H1 (cell line): ENCODE measurements around the gene DTD1. TPM values are rescaled to one million over a fixed set of nuclear protein-coding genes. Genes with fewer than 3 reads are reported as not detected.

Experiments
- CTCF ChIA-PET: fragments of 300-600 bp; sonication (Branson Sonifier 250); formaldehyde crosslinking; loops from one replicate; lab custom pipeline; 2021; ENCODE audit not compliant: partially characterized antibody; lab: Charles Lee
- POLR2A ChIA-PET: fragments of 300-600 bp; sonication (Branson Sonifier 250); formaldehyde crosslinking; loops from one replicate; lab custom pipeline; 2021; ENCODE audit warnings: inconsistent platforms; ENCODE audit not compliant: partially characterized antibody; lab: Charles Lee
- DNase-seq, 2 experiments: peaks; one replicate each; pipeline versions ENCODE4 v3.0.0 to v3.0.0-alpha.2; 2010 to 2022; ENCODE audit warnings: low spot score in 2 of 2, low read depth in 1 of 2, mixed read lengths in 1 of 2
- FAIRE-seq: peaks from 2 replicates; lab custom pipeline; 2011; peaks lifted over from hg19 to GRCh38; lab: Jason Lieb, UNC
- H2AFZ ChIP-seq: 2 replicates; pipeline ENCODE4 v1.8.1; 2012; ENCODE audit warnings: low read length, inconsistent platforms
- H2AK5ac ChIP-seq: 2 replicates; pipeline ENCODE4 v1.6.1; 2013; ENCODE audit warnings: low read depth, low read length
- H2BK120ac ChIP-seq: replicated peaks from 2 replicates; pipeline ENCODE3; 2013; ENCODE audit warnings: low read depth, low read length, inconsistent platforms
- H2BK12ac ChIP-seq: 2 replicates; pipeline ENCODE4 v1.6.1; 2013; ENCODE audit warnings: low read depth, low read length
- H2BK15ac ChIP-seq: 2 replicates; pipeline ENCODE4 v1.6.1; 2013; ENCODE audit warnings: low read length
- H2BK20ac ChIP-seq: 2 replicates; pipeline ENCODE4 v1.6.1; 2013; ENCODE audit warnings: low read length
- H2BK5ac ChIP-seq: 2 replicates; pipeline ENCODE4 v1.6.1; 2013; ENCODE audit warnings: low read depth, low read length
- H3K14ac ChIP-seq: 2 replicates; pipeline ENCODE4 v1.6.1; 2013; ENCODE audit warnings: inconsistent platforms; ENCODE audit not compliant: insufficient read length
- H3K18ac ChIP-seq: 2 replicates; pipeline ENCODE4 v1.6.1; 2013; ENCODE audit warnings: low read length; ENCODE audit errors: extremely low read depth
- H3K23ac ChIP-seq: 2 replicates; pipeline ENCODE4 v1.6.1; 2013; ENCODE audit warnings: inconsistent platforms; ENCODE audit not compliant: insufficient read length
- H3K23me2 ChIP-seq: 2 replicates; pipeline ENCODE4 v1.6.1; 2013; ENCODE audit warnings: low read depth, low read length
- H3K27ac ChIP-seq: 2 replicates; pipeline ENCODE4 v1.6.1; 2011; ENCODE audit warnings: low read depth, low read length, inconsistent platforms
- H3K27me3 ChIP-seq, 4 experiments: replicated peaks in 1 of 4; 1 replicate in 1 of 4; 2 replicates in 3 of 4; pipeline versions ENCODE4 v1.6.1 to v1.8.1; 2011 to 2013; ENCODE audit warnings: low read length in 3 of 4, mild to moderate bottlenecking in 3 of 4, inconsistent platforms in 2 of 4, mixed read lengths in 2 of 4, moderate library complexity in 1 of 4; ENCODE audit not compliant: control insufficient read depth in 3 of 4, insufficient read depth in 3 of 4; ENCODE audit errors: extremely low read depth in 1 of 4
- H3K36me3 ChIP-seq, 4 experiments: 2 replicates each; pipeline versions ENCODE4 v1.6.1 to v1.8.1; 2011 to 2013; ENCODE audit warnings: mild to moderate bottlenecking in 4 of 4, low read length in 3 of 4, moderate library complexity in 2 of 4, control low read depth in 1 of 4, inconsistent platforms in 1 of 4; ENCODE audit not compliant: insufficient read depth in 4 of 4, control insufficient read depth in 2 of 4
- H3K4ac ChIP-seq: replicated peaks from 2 replicates; pipeline ENCODE3; 2013; ENCODE audit warnings: low read length, low read depth, mixed read lengths, inconsistent platforms; ENCODE audit not compliant: insufficient read length
- H3K4me1 ChIP-seq, 4 experiments: replicated peaks in 1 of 4; 1 replicate in 1 of 4; 2 replicates in 3 of 4; pipeline versions ENCODE4 v1.6.1 to v1.8.1; 2011 to 2013; ENCODE audit warnings: low read length in 3 of 4, inconsistent platforms in 2 of 4, mixed read lengths in 1 of 4; ENCODE audit not compliant: insufficient read depth in 4 of 4, control insufficient read depth in 3 of 4
- H3K4me2 ChIP-seq, 2 experiments: 2 replicates each; pipeline versions ENCODE4 v1.6.1 to v1.8.1; 2011 to 2013; ENCODE audit warnings: low read depth in 2 of 2, low read length in 2 of 2, control low read depth in 1 of 2, inconsistent platforms in 1 of 2, mild to moderate bottlenecking in 1 of 2; ENCODE audit not compliant: insufficient read depth in 1 of 2
- H3K4me3 ChIP-seq, 4 experiments: fragments of 200-600, 300-600 bp in 1 of 4; sonication (generic), shearing (Covaris generic), sonication (Bioruptor Twin) in 1 of 4; 2 replicates each; pipeline versions ENCODE4 v1.5.1 to v1.8.1; 2011 to 2016; ENCODE audit warnings: low read length in 4 of 4, low read depth in 3 of 4, control low read depth in 2 of 4, inconsistent platforms in 2 of 4, mild to moderate bottlenecking in 2 of 4, mixed read lengths in 1 of 4, moderate library complexity in 1 of 4; ENCODE audit not compliant: insufficient read depth in 2 of 4; ENCODE audit errors: extremely low read depth in 1 of 4
- H3K56ac ChIP-seq: replicated peaks from 2 replicates; pipeline ENCODE3; 2013; ENCODE audit warnings: low read depth, mild to moderate bottlenecking, mixed read lengths, low read length, inconsistent platforms; ENCODE audit not compliant: insufficient read length
- H3K79me1 ChIP-seq: 2 replicates; pipeline ENCODE4 v1.6.1; 2013; ENCODE audit warnings: low read depth, low read length, control low read depth
- H3K79me2 ChIP-seq, 2 experiments: 2 replicates each; pipeline versions ENCODE4 v1.6.1 to v1.8.1; 2012 to 2013; ENCODE audit warnings: low read length in 2 of 2, mild to moderate bottlenecking in 2 of 2, inconsistent platforms in 1 of 2; ENCODE audit not compliant: insufficient read depth in 2 of 2, control insufficient read depth in 1 of 2
- H3K9ac ChIP-seq, 4 experiments: replicated peaks in 1 of 4; 1 replicate in 1 of 4; 2 replicates in 3 of 4; pipeline versions ENCODE4 v1.6.1 to v1.8.1; 2011 to 2013; ENCODE audit warnings: low read depth in 3 of 4, low read length in 3 of 4, control low read depth in 2 of 4, mild to moderate bottlenecking in 2 of 4, moderate library complexity in 2 of 4, inconsistent platforms in 1 of 4; ENCODE audit errors: extremely low read depth in 1 of 4
- H3K9me3 ChIP-seq, 2 experiments: 2 replicates each; pipeline versions ENCODE4 v1.6.1 to v1.8.1; 2012 to 2013; ENCODE audit warnings: mild to moderate bottlenecking in 2 of 2, moderate library complexity in 2 of 2, control low read depth in 1 of 2, inconsistent platforms in 1 of 2, low read depth in 1 of 2, low read length in 1 of 2, mixed read lengths in 1 of 2; ENCODE audit not compliant: insufficient read depth in 2 of 2
- H4K20me1 ChIP-seq, 2 experiments: replicated peaks in 1 of 2; 2 replicates each; pipeline versions ENCODE3 to v1.8.1; 2011 to 2013; ENCODE audit warnings: inconsistent platforms in 2 of 2, low read length in 2 of 2, mild to moderate bottlenecking in 1 of 2; ENCODE audit not compliant: insufficient read depth in 2 of 2, control insufficient read depth in 1 of 2
- H4K5ac ChIP-seq: 2 replicates; pipeline ENCODE4 v1.6.1; 2013; ENCODE audit warnings: low read length, low read depth, mixed read lengths, inconsistent platforms; ENCODE audit not compliant: insufficient read length
- H4K8ac ChIP-seq: 2 replicates; pipeline ENCODE4 v1.8.0; 2013; ENCODE audit warnings: mild to moderate bottlenecking, moderate library complexity, low read length, inconsistent platforms; ENCODE audit not compliant: insufficient read depth; ENCODE audit errors: extremely low read depth
- H4K91ac ChIP-seq: replicated peaks from 2 replicates; pipeline ENCODE3; 2013; ENCODE audit warnings: low read length, mixed read lengths, inconsistent platforms; ENCODE audit not compliant: insufficient read length
- ASH2L ChIP-seq: fragments of 200-600, 300-600 bp; sonication (generic); IDR thresholded peaks from one replicate; pipeline ENCODE4 v1.7.1; 2017; ENCODE audit warnings: low read length
- E2F6 ChIP-seq: IDR thresholded peaks from 2 replicates; pipeline ENCODE4 v1.6.1; 2012; ENCODE audit warnings: inconsistent platforms
- MAX ChIP-seq: IDR thresholded peaks from 2 replicates; pipeline ENCODE4 v1.6.1; 2012; ENCODE audit warnings: inconsistent platforms
- WGBS, 2 experiments: shearing (Covaris generic) in 1 of 2; methylation state at CpG; one replicate each; pipeline versions ENCODE4 v1.1.6 to v1.1.7; 2013 to 2015; ENCODE audit warnings: low lambda C conversion rate in 2 of 2, mixed read lengths in 2 of 2, inconsistent platforms in 1 of 2, low coverage in 1 of 2, missing lambda C conversion rate in 1 of 2; ENCODE audit not compliant: insufficient replicate concordance in 2 of 2, insufficient coverage in 1 of 2, insufficient read length in 1 of 2; ENCODE audit errors: extremely low coverage in 1 of 2, missing lambda C conversion rate in 1 of 2; 5-methylcytosine and 5-hydroxymethylcytosine counted together
- polyA plus RNA-seq, 7 experiments: library from polyadenylated mRNA; depleted of rRNA in 3 of 7; stranded (reverse) in 5 of 7; unstranded in 2 of 7; fragments of >200 nt in 5 of 7; fragments of 200-250 nt in 2 of 7; gene quantifications; 1 replicate in 5 of 7; 2 replicates in 1 of 7; 4 replicates in 1 of 7; pipeline versions ENCODE4 v1.2.1 to v1.2.3, GENCODE V29; 2011 to 2013; ENCODE audit warnings: missing spikeins in 2 of 7, mixed read lengths in 2 of 7
- total RNA-seq: library from RNA; stranded (reverse); fragmentation: NEBNext Ultra II Directional; extraction: Animal tissue kit (Norgen Biotek cat#: 25700); gene quantifications from 2 replicates; pipeline ENCODE4 v1.2.1, GENCODE V29; 2021

DTD1 gene
- total and polyA plus RNA-seq, 2 of the 8 experiments (the other 6 are each of a cell fraction or from before 2014, with no cell fraction given) = 49.7 to 66.6 TPM

- TF ChIP-seq ASH2L = no peak
- TF ChIP-seq E2F6 = peak; percentile 28; the same call in 1 of the 2 replicates
- peak; percentile 83 for TF ChIP-seq MAX
- Histone ChIP-seq H2AFZ (no peak overlapping the region), H3K4me3 (no peak overlapping the region), H3K9me3 (no peaks in the 10 kb centered on the region), H3K14ac (no peak overlapping the region), H4K20me1 (no peaks in the 10 kb centered on the region), H3K23ac (no peak overlapping the region), H3K79me1 (no peaks in the 10 kb centered on the region), H4K8ac (no peak overlapping the region), H3K27me3 (no peaks in the 10 kb centered on the region), H3K4me1 (peaks cover 0 to 1% (median 0%) of the 10 kb centered on the region in 4 experiments; a peak in 2 of 7 replicates), H2AK5ac (no peak overlapping the region), H2BK20ac (no peak overlapping the region), H4K91ac (no peak overlapping the region), H3K36me3 (no peaks in the 10 kb centered on the region), H3K9ac (no peak overlapping the region), H4K5ac (no peak overlapping the region), H3K4me2 (no peak overlapping the region), H3K27ac (no peak overlapping the region), H3K4ac (no peak overlapping the region), H2BK120ac (no peak overlapping the region), H2BK15ac (no peak overlapping the region), H3K23me2 (no peaks in the 10 kb centered on the region), H3K18ac (no peak overlapping the region), H3K56ac (no peak overlapping the region), H3K79me2 (no peaks in the 10 kb centered on the region), H2BK12ac (no peak overlapping the region), H2BK5ac (no peak overlapping the region)
- no peak for FAIRE-seq
- ChIA-PET CTCF (interaction anchor here (0.9 to 1.0 kb wide), 3 partner anchors 16 to 39 kb away, joined by 3 read pairs; no protein-coding TSS in a partner anchor), POLR2A (interaction anchor here (1.3 kb wide), 1 partner anchor 1406 kb away, joined by 3 read pairs; the partner anchor contains the start of gene NAA20)
- WGBS, 2 experiments = 73% methylated on average over 6 of the region's 8 CpGs; no CpG with 5 or more reads in 1 of the 2 experiments
- no peak for DNase-seq
Observed at GRCh38 chr20:18611492-18611891, 23.6 kb downstream of the DTD1 start.
